Skeletal muscle satellite cell (primary cell): ENCODE data around the gene FCN2.

Experiments
- H3K27me3 ChIP-seq: 2 replicates; pipeline ENCODE4 v1.7.0; 2013; ENCODE audit warnings: low read length; ENCODE audit not compliant: control insufficient read depth, insufficient read depth
- H3K36me3 ChIP-seq: 2 replicates; pipeline ENCODE4 v1.7.0; 2013; ENCODE audit warnings: mild to moderate bottlenecking, control low read depth, low read length; ENCODE audit not compliant: insufficient read depth
- H3K4me1 ChIP-seq: 2 replicates; pipeline ENCODE4 v1.7.0; 2013; ENCODE audit warnings: low read length; ENCODE audit not compliant: control insufficient read depth, insufficient read depth
- H3K4me2 ChIP-seq: 2 replicates; pipeline ENCODE4 v1.7.0; 2013; ENCODE audit warnings: mild to moderate bottlenecking, low read length
- H3K4me3 ChIP-seq: 2 replicates; pipeline ENCODE4 v1.7.0; 2013; ENCODE audit warnings: low read length
- H3K9ac ChIP-seq: 2 replicates; pipeline ENCODE4 v1.7.0; 2013; ENCODE audit warnings: mild to moderate bottlenecking, low read depth, low read length, moderate library complexity
- H3K9me3 ChIP-seq: replicated peaks from 2 replicates; pipeline ENCODE4 v1.7.0; 2013; ENCODE audit warnings: mild to moderate bottlenecking, control low read depth, low read length

FCN2 gene

DNA sequence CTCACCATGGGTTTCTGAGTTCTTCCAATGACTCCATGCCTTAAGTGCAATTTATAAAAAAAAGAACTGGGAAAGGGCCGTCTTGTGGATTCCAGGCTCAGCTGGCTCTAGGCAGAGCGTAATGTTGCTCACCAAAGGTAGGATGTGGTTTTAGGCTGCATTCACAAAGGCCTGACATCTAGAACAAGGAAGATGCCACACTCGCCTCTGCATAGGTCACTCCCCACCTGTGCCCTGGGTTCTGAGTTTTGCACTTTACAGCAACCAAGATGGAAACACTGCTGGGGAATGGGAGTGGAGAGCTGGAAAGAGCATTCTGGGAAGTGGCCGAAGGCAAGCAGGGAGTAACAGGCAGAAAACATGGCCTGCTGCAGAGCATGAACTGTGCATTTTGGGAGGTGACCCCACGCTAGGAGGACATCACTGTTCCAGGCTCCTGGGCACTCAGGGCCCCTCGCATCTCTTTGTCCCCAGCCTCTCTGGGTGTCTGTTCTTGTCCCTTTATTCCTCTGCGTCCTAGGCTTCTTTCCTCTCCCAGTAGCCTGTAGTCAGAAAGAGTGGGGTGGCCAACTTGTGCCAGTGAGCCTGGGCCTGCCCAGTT is 12.3 kb downstream of the FCN2 start:
- Histone ChIP-seq H3K9ac (no peak overlapping the region), H3K27me3 (peaks cover 33% of the 10 kb centered on the region), H3K4me2 (no peak overlapping the region), H3K36me3 (no peaks in the 10 kb centered on the region), H3K4me3 (no peak overlapping the region), H3K4me1 (peaks cover 19% of the 10 kb centered on the region), H3K9me3 (peaks cover 4% of the 10 kb centered on the region)

GRCh38 chr9:134894136-134894860 is 13.7 kb downstream of the FCN2 start:
- H3K4me1 ChIP-seq, result peaks cover 19% of the 10 kb centered on the region
- no peak overlapping the region for H3K4me2 ChIP-seq
- H3K4me3 ChIP-seq, result no peak overlapping the region
- no peaks in the 10 kb centered on the region for H3K36me3 ChIP-seq
- peaks cover 4% of the 10 kb centered on the region for H3K9me3 ChIP-seq
- H3K9ac ChIP-seq, result no peak overlapping the region
- H3K27me3 ChIP-seq, result peaks cover 35% of the 10 kb centered on the region

GRCh38 chr9:134895097-134895496 is 14.5 kb downstream of the FCN2 start:
- H3K36me3 ChIP-seq, result no peaks in the 10 kb centered on the region
- H3K4me2 ChIP-seq, result no peak overlapping the region
- H3K4me1 ChIP-seq, result peaks cover 19% of the 10 kb centered on the region
- H3K27me3 ChIP-seq, result peaks cover 36% of the 10 kb centered on the region
- H3K9ac ChIP-seq, result no peak overlapping the region
- H3K4me3 ChIP-seq, result no peak overlapping the region
- peaks cover 4% of the 10 kb centered on the region for H3K9me3 ChIP-seq

DNA sequence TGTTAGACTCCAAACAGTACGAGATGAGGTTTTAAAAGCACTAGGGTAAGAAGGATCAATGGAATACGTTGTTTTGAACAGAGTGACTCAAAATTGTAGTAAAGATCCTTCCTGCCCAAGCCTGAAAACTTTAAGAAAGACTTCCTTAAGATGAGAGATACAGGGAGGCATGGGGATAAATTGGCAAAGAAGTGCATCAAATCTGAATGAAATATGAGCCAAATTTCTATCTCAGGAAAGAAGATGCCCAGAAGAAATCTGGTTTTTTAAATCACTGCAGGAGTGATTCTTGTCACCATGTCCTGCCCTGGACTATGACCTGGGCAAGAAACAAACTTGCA is 14.9 kb downstream of the FCN2 start:
- peaks cover 19% of the 10 kb centered on the region for H3K4me1 ChIP-seq
- H3K4me2 ChIP-seq, result peak overlapping the region; percentile 15
- H3K27me3 ChIP-seq, result peaks cover 34% of the 10 kb centered on the region
- no peak overlapping the region for H3K9ac ChIP-seq
- no peak overlapping the region for H3K4me3 ChIP-seq
- H3K9me3 ChIP-seq, result peaks cover 4% of the 10 kb centered on the region
- H3K36me3 ChIP-seq, result no peaks in the 10 kb centered on the region

DNA sequence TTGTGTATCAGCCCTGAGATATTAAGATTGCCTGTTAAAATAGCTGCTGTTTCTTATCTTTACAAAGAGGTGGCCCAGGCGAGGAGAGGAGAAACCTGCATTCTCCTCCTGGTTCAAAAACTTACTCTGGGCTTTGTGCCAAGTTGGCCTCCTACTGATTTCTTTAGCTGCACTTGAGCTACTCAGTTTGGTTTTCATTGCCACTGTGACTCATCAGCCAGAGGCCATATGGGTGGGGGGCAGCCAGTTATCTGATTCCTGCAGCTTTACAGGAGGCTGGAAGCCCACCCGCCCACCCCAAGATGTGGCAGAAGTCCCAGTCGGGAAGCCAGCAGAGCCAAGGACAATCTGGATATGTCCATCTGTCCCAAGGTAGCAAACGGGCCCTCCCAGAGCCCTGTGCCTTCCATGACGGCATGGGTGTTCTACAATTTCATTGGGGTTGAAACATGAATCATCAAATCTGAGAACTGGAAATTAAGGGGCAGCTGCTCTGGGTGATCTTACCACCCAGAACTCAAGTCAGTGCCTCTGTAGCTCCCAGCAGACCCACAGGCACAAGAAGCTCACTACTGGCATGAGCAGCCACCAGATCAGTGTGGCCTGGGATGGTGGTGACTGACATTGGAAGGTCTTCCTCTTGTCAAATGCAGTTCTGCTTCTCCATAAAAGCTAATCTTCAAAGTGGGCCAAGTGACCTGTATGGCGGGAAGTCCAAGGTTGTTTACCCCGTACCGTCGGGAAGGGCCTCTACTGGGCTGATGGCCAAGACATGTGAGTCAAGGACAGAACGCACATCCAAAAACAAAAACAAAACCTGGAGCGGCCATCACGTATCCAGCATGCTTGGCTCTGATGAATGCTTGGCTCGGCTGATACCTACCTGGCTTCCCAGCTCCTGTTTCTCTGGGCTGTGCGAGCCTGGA is 15.6 kb downstream of the FCN2 start:
- no peaks in the 10 kb centered on the region for H3K36me3 ChIP-seq
- peaks cover 27% of the 10 kb centered on the region for H3K27me3 ChIP-seq
- peaks cover 19% of the 10 kb centered on the region for H3K4me1 ChIP-seq
- H3K9ac ChIP-seq, result no peak overlapping the region
- H3K9me3 ChIP-seq, result peaks cover 4% of the 10 kb centered on the region
- H3K4me3 ChIP-seq, result peak overlapping the region; percentile 21
- peak overlapping the region; percentile 65 for H3K4me2 ChIP-seq

DNA sequence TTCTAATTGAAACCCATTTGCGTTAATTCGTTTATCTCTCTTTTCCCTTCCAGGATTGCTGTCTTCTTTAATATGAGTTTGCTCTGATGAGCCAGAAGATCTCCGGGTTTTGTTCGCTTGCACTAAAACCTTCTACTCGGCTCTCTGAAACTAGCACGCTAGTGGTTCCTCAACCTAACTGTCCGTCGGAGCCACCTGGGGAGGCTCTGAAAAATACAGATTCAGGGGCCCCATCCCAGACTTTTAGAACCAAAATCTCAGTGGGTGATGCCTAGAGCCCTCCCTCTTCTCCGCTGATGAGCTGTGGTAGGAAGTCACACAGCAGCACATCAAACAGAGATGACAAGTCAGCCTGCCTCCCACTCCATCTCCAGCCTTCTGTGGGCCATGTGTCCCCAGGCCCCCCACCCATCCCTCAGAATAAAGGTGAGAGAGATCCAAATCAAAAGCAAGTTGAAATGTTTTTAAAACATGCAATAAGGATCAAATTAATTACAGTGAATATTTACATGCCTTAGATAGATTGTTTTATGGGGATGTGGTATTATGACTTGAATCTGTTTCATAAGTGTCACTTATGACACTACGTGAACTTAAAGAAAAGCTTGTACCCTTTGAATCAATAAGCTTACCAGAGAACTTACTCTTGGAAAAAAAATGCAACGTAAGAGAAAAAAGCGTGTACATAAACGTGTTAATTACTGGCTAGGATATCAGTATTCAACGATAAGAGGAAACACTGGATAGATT is 16.4 kb downstream of the FCN2 start:
- H3K27me3 ChIP-seq, result peaks cover 25% of the 10 kb centered on the region
- no peak overlapping the region for H3K4me3 ChIP-seq
- peaks cover 19% of the 10 kb centered on the region for H3K4me1 ChIP-seq
- H3K4me2 ChIP-seq, result peak overlapping the region; percentile 65
- peaks cover 4% of the 10 kb centered on the region for H3K9me3 ChIP-seq
- H3K9ac ChIP-seq, result no peak overlapping the region
- H3K36me3 ChIP-seq, result no peaks in the 10 kb centered on the region

GRCh38 chr9:134897584-134898170 is 17.1 kb downstream of the FCN2 start:
- H3K36me3 ChIP-seq, result no peaks in the 10 kb centered on the region
- no peak overlapping the region for H3K9ac ChIP-seq
- peaks cover 25% of the 10 kb centered on the region for H3K27me3 ChIP-seq
- H3K4me3 ChIP-seq, result no peak overlapping the region
- H3K9me3 ChIP-seq, result peaks cover 4% of the 10 kb centered on the region
- no peak overlapping the region for H3K4me2 ChIP-seq
- peaks cover 19% of the 10 kb centered on the region for H3K4me1 ChIP-seq

- no peak overlapping the region for H3K4me3 ChIP-seq
- H3K27me3 ChIP-seq, result peaks cover 27% of the 10 kb centered on the region
- peaks cover 19% of the 10 kb centered on the region for H3K4me1 ChIP-seq
- no peaks in the 10 kb centered on the region for H3K36me3 ChIP-seq
- H3K9me3 ChIP-seq, result peaks cover 4% of the 10 kb centered on the region
- no peak overlapping the region for H3K4me2 ChIP-seq
- H3K9ac ChIP-seq, result no peak overlapping the region
These were observed 17.7 kb downstream of the FCN2 start for GRCh38 chr9:134898319-134898718.

DNA sequence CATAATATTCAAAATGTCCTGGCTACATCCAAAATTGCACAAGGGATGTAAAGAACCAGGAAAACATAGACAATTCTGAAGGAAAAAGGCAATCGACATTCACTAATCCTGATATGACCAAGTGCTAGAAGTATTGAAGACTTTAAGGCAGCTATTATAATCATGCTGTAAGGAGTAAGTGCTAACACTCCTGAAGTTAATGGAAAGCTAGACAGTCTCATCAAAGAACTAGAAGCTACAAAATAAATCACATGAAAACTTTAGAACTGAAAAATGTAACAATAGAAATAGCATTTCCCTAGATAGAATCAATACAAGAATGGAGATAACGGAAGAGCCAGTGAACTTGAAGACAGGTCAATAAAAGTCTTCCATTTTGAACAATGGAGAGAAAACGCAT is 18.6 kb downstream of the FCN2 start:
- Histone ChIP-seq H3K36me3 (no peaks in the 10 kb centered on the region), H3K9me3 (peaks cover 4% of the 10 kb centered on the region), H3K4me3 (no peak overlapping the region), H3K27me3 (peaks cover 33% of the 10 kb centered on the region), H3K4me2 (no peak overlapping the region), H3K4me1 (peaks cover 19% of the 10 kb centered on the region), H3K9ac (no peak overlapping the region)

- Histone ChIP-seq H3K4me3 (no peak overlapping the region), H3K9me3 (peaks cover 3% of the 10 kb centered on the region), H3K9ac (no peak overlapping the region), H3K27me3 (peaks cover 33% of the 10 kb centered on the region), H3K4me2 (no peak overlapping the region), H3K4me1 (peaks cover 19% of the 10 kb centered on the region), H3K36me3 (no peaks in the 10 kb centered on the region)
These were observed 19.2 kb downstream of the FCN2 start for GRCh38 chr9:134899818-134900217.

DNA sequence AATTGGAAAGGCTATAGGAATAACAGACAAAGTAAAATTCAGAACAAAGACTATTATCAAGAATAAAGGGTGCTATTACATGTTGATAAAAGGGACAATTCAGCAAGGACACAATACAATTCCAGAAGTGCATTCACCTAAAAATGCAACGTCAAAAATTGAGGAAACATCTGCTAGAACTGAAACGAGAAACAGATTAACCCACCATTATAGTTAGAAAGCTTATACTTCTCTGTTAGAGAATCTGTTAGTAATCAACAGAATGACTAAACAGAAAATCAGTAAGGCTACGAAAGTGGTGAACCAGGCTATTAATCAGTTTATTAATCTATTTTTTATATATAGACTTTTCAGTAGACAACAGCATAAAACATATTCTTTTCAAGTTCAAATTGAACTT is 22.3 kb downstream of the FCN2 start:
- Histone ChIP-seq H3K4me3 (no peak overlapping the region), H3K9me3 (no peaks in the 10 kb centered on the region)

More for the DNA sequence above, 22.3 kb downstream of the FCN2 start:
- no peaks in the 10 kb centered on the region for H3K36me3 ChIP-seq
- H3K4me1 ChIP-seq, result no peaks in the 10 kb centered on the region
- H3K27me3 ChIP-seq, result peaks cover 40% of the 10 kb centered on the region
- no peak overlapping the region for H3K4me2 ChIP-seq
- H3K9ac ChIP-seq, result no peak overlapping the region
